DND-41 (cell line): ENCODE measurements around the gene CPSF4.
A peak's percentile ranks its signal among the peaks of the same experiment; 100 is the strongest.

Experiments used
- ATAC-seq: fragments of 200-7000 bp; cut with Tn5 transposase; 3 replicates; pipeline ENCODE4 v1.9.1; 2021; ENCODE audit warnings: low read depth; ENCODE audit not compliant: insufficient read depth
- DNase-seq: peaks from one replicate; pipeline ENCODE4 v3.0.0-alpha.2; 2020
- H2AFZ ChIP-seq: 2 replicates; pipeline ENCODE4 v1.6.0; 2012; ENCODE audit warnings: low read depth, low read length
- H3K27ac ChIP-seq: 2 replicates; pipeline ENCODE4 v1.5.1; 2012; ENCODE audit warnings: low read length, inconsistent platforms
- H3K27me3 ChIP-seq: fragments of 200-600 bp; sonication (generic); 2 replicates; pipeline ENCODE4 v1.6.0; 2012; ENCODE audit warnings: low read length, mild to moderate bottlenecking, inconsistent platforms; ENCODE audit not compliant: insufficient read depth, poor library complexity
- H3K36me3 ChIP-seq: 2 replicates; pipeline ENCODE4 v1.5.1; 2012; ENCODE audit warnings: low read length, inconsistent platforms; ENCODE audit not compliant: insufficient read depth
- H3K4me1 ChIP-seq: 2 replicates; pipeline ENCODE4 v1.5.1; 2012; ENCODE audit warnings: mild to moderate bottlenecking, low read length; ENCODE audit not compliant: insufficient read depth
- H3K4me2 ChIP-seq: 2 replicates; pipeline ENCODE4 v1.6.0; 2012; ENCODE audit warnings: mild to moderate bottlenecking, moderate library complexity, low read length, inconsistent platforms; ENCODE audit not compliant: insufficient read depth
- H3K4me3 ChIP-seq, 2 experiments: fragments of 200-600 bp in 1 of 2; shearing (Covaris generic) in 1 of 2; 2 replicates each; pipeline ENCODE4 v1.5.1; 2012 to 2016; ENCODE audit warnings: inconsistent platforms in 2 of 2, low read length in 2 of 2, mild to moderate bottlenecking in 2 of 2, low read depth in 1 of 2, moderate library complexity in 1 of 2
- H3K79me2 ChIP-seq: 2 replicates; pipeline ENCODE4 v1.6.0; 2012; ENCODE audit warnings: low read length, inconsistent platforms; ENCODE audit not compliant: insufficient read depth
- H3K9ac ChIP-seq: 2 replicates; pipeline ENCODE4 v1.6.0; 2012; ENCODE audit warnings: low read depth, mild to moderate bottlenecking, inconsistent platforms, low read length, moderate library complexity
- H3K9me3 ChIP-seq: 2 replicates; pipeline ENCODE4 v1.5.1; 2012; ENCODE audit warnings: low read length, moderate library complexity, mild to moderate bottlenecking, inconsistent platforms; ENCODE audit not compliant: insufficient read depth, severe bottlenecking
- H4K20me1 ChIP-seq: 2 replicates; pipeline ENCODE4 v1.6.0; 2012; ENCODE audit warnings: low read length; ENCODE audit not compliant: insufficient read depth
- CTCF ChIP-seq: IDR thresholded peaks from 2 replicates; pipeline ENCODE4 v1.5.1; 2012; ENCODE audit warnings: borderline replicate concordance, low read length, moderate library complexity, mild to moderate bottlenecking; ENCODE audit not compliant: poor library complexity, severe bottlenecking; ENCODE audit errors: extremely low read depth
- EZH2 ChIP-seq: IDR thresholded peaks from 3 replicates; pipeline ENCODE4 v1.6.1; 2012; ENCODE audit warnings: borderline replicate concordance, low read depth, mild to moderate bottlenecking, moderate library complexity, low read length, inconsistent platforms; ENCODE audit not compliant: severe bottlenecking

CPSF4 gene

GRCh38 chr7:99446096-99446495, 7.4 kb downstream of the CPSF4 start:
- DNase-seq: no peak

DNA sequence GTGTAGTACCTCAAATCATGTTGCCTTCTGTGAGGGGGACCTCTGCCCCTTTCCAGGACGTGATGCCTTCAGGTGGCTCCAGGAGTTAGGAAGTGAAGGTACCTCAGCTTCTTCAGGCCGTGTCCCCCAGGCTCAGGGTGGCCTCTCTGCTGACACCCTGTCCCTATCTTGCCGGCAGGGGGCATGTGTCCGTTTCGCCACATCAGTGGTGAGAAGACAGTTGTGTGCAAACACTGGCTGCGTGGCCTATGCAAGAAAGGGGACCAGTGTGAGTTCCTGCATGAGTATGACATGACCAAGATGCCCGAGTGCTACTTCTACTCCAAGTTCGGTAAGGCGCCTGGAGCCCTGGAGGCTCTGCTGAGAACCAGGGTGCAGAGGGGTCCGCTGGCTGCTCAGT, 9.2 kb downstream of the CPSF4 start:
- Histone ChIP-seq H2AFZ (no peak overlapping the region), H3K79me2 (peaks cover 39% of the 10 kb centered on the region), H3K4me2 (no peak overlapping the region), H3K27me3 (no peaks in the 10 kb centered on the region), H3K4me1 (no peaks in the 10 kb centered on the region), H3K27ac (no peak overlapping the region), H3K9me3 (no peaks in the 10 kb centered on the region), H3K4me3 (no peak overlapping the region), H3K36me3 (peaks cover 92% of the 10 kb centered on the region), H3K9ac (no peak overlapping the region), H4K20me1 (peaks cover 29% of the 10 kb centered on the region)
- DNase-seq (no peak), ATAC-seq (no peak)
- TF ChIP-seq CTCF: peak; percentile 34
- no peak for TF ChIP-seq EZH2

More at GRCh38 chr7:99446096-99446495, 7.4 kb downstream of the CPSF4 start:
- ATAC-seq: no peak
- Histone ChIP-seq H3K27ac (no peak overlapping the region), H3K4me3 (no peak overlapping the region), H4K20me1 (peaks cover 21% of the 10 kb centered on the region), H3K36me3 (peaks cover 90% of the 10 kb centered on the region), H3K4me1 (peaks cover 3% of the 10 kb centered on the region), H3K79me2 (peaks cover 55% of the 10 kb centered on the region), H2AFZ (no peak overlapping the region), H3K4me2 (no peak overlapping the region), H3K9me3 (no peaks in the 10 kb centered on the region), H3K9ac (no peak overlapping the region), H3K27me3 (no peaks in the 10 kb centered on the region)
- no peak for TF ChIP-seq EZH2
- TF ChIP-seq CTCF: no peak

DNA sequence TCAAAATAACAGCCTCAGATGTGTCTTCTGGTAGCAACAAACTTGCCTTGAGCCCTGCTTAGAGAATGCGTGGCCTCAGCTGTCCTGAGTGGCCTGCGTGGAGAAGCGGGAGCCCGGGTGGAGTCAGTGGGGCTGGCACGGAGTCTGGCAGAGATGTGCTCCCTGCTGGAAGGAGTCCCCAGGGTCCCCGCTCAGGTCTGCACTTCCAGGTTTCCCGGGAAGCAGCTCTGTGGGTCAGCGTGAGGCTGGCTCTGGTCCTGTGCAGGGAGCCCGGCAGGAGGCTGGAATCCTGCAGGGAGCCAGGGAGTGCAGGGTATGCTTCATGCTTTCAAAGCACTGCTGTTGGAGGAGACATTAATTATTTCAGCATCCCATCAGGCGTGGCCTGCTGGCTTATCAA, 10.1 kb downstream of the CPSF4 start:
- H3K4me3 ChIP-seq: no peak overlapping the region
- H4K20me1 ChIP-seq: peaks cover 37% of the 10 kb centered on the region
- no peaks in the 10 kb centered on the region for H3K4me1 ChIP-seq
- H3K27ac ChIP-seq: no peak overlapping the region
- H3K79me2 ChIP-seq: peaks cover 32% of the 10 kb centered on the region
- peaks cover 92% of the 10 kb centered on the region for H3K36me3 ChIP-seq
- ATAC-seq (no peak), DNase-seq (no peak)
- no peak overlapping the region for H3K4me2 ChIP-seq
- no peaks in the 10 kb centered on the region for H3K27me3 ChIP-seq
- no peaks in the 10 kb centered on the region for H3K9me3 ChIP-seq
- TF ChIP-seq CTCF (no peak), EZH2 (no peak)
- H3K9ac ChIP-seq: no peak overlapping the region
- no peak overlapping the region for H2AFZ ChIP-seq

DNA sequence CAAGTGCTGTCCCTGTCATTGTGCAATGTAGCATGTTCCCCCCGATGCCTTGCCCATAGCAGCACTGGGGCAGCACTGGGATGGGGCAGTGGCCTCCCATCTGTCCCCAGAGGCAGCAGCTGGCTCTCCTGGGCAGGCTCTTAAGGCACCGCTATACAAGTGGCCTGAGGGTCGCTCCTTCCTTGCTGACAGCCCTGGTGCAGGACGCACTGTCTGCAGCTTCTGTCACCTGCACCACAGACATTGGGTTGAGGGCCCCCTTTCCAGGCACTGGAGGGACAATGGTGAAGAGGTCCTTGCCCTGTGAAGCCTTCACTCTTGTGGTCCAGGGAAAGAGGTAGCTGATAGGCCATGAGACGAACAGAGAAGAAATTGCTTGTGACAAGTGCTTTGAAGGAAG, 10.6 kb downstream of the CPSF4 start:
- no peak overlapping the region for H3K9ac ChIP-seq
- H4K20me1 ChIP-seq: peaks cover 38% of the 10 kb centered on the region
- H3K9me3 ChIP-seq: no peaks in the 10 kb centered on the region
- H3K36me3 ChIP-seq: peaks cover 95% of the 10 kb centered on the region
- no peak overlapping the region for H2AFZ ChIP-seq
- H3K27me3 ChIP-seq: no peaks in the 10 kb centered on the region
- no peaks in the 10 kb centered on the region for H3K4me1 ChIP-seq
- H3K4me2 ChIP-seq: no peak overlapping the region
- no peak overlapping the region for H3K27ac ChIP-seq
- DNase-seq: no peak
- H3K79me2 ChIP-seq: peaks cover 30% of the 10 kb centered on the region
- no peak for ATAC-seq
- TF ChIP-seq EZH2: no peak
- no peak for TF ChIP-seq CTCF
- H3K4me3 ChIP-seq: no peak overlapping the region
